ENCODE results near the gene SARM1.

DNA sequence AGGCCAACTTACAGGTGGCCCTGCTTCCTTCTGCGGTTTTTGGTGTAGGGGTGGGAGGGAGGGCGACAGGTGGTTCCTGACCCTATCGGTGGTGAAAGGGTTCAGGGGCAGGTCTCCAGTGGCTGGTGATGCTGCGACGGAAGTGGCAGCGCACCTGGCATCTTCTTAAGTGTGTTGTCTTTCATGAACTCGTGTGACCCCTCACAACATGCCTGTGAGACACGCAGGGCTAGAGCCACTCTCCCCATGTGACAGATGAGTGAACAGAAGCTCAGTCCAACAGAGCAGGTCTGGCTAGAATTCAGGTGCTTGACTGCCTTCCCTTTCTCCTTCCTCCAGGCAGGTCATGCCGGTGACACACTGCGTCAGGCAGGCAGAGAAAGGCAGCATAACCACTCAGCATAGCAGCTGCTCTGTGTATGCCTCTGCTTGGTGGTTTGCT lies 28.0 kb upstream of the SARM1 start:
- TF ChIP-seq, protein P1, sequence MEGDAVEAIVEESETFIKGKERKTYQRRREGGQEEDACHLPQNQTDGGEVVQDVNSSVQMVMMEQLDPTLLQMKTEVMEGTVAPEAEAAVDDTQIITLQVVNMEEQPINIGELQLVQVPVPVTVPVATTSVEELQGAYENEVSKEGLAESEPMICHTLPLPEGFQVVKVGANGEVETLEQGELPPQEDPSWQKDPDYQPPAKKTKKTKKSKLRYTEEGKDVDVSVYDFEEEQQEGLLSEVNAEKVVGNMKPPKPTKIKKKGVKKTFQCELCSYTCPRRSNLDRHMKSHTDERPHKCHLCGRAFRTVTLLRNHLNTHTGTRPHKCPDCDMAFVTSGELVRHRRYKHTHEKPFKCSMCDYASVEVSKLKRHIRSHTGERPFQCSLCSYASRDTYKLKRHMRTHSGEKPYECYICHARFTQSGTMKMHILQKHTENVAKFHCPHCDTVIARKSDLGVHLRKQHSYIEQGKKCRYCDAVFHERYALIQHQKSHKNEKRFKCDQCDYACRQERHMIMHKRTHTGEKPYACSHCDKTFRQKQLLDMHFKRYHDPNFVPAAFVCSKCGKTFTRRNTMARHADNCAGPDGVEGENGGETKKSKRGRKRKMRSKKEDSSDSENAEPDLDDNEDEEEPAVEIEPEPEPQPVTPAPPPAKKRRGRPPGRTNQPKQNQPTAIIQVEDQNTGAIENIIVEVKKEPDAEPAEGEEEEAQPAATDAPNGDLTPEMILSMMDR (IDR thresholded peaks at IDR 0.05; ENCODE audit: low read length), result no peak
- TF ChIP-seq EZH2 (optimal IDR thresholded peaks at IDR 0.05; ENCODE audit: low read depth, low read length) (no peak), EZH2phosphoT487 (IDR thresholded peaks at IDR 0.05; ENCODE audit: low read length) (no peak)
